ENCODE data around the gene TUBB8B.
"Not testable (repeated sequence)": the region's sequence is repeated elsewhere in the genome, so short reads cannot be mapped to it uniquely, and the experiment has no call there.

DNA sequence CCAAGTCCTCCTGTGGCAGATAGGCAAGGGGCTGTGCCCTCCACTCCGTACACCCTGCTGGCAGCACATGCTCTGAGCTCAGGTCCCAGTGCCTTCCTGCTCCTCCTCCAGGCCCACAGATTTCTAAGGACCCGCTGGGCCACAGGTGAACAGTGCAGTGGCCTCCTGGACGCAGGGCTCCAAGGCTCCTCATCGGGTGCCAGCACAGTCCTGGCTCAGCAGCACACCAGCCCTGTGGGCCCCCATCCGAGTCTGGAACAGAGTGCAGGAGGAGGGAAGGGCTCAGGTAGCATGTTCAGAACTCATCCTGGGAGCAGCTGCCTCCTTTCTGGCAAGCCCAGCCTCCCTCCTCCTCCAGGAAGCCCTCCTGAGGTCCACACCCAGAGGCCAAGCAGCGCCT, 30.8 kb upstream of the TUBB8B start:
- TF ChIP-seq EZH2 (IDR thresholded peaks at IDR 0.05); POLR2AphosphoS5 (IDR thresholded peaks at IDR 0.05; ENCODE audit: borderline replicate concordance, low read depth, low read length); FOXP2 (optimal IDR thresholded peaks at IDR 0.05; ENCODE audit: control extremely low read depth, extremely low read length, insufficient read depth): not testable (repeated sequence)

Measured in SK-N-MC (cell line).